Brain pericyte (primary cell): ENCODE results near the gene KRT86.
"Not testable (repeated sequence)": the region's sequence is repeated elsewhere in the genome, so short reads cannot be mapped to it uniquely, and the experiment has no call there.

Experiments used
- DNase-seq: peaks from one replicate; pipeline ENCODE4 v3.0.0-alpha.2; 2012; ENCODE audit warnings: low read depth, low spot score

Gene KRT86

GRCh38 chr12:52251367-52252051 lies 22.9 kb upstream of the KRT86 start:
- no peak for DNase-seq

GRCh38 chr12:52252175-52252615 lies 22.2 kb upstream of the KRT86 start:
- not testable (repeated sequence) for DNase-seq

- DNase-seq, result no peak
Measured at GRCh38 chr12:52252728-52253343, 21.6 kb upstream of the KRT86 start.

GRCh38 chr12:52253391-52254179 lies 20.9 kb upstream of the KRT86 start:
- DNase-seq, result no peak

GRCh38 chr12:52254180-52254964 lies 20.1 kb upstream of the KRT86 start:
- no peak for DNase-seq

- no peak for DNase-seq
Measured at GRCh38 chr12:52254965-52255751, 19.3 kb upstream of the KRT86 start.

GRCh38 chr12:52255926-52256583 lies 18.4 kb upstream of the KRT86 start:
- no peak for DNase-seq

GRCh38 chr12:52256584-52256935 lies 17.9 kb upstream of the KRT86 start:
- no peak for DNase-seq

GRCh38 chr12:52257074-52257551 lies 17.3 kb upstream of the KRT86 start:
- no peak for DNase-seq

- not testable (repeated sequence) for DNase-seq
Measured at GRCh38 chr12:52257922-52258321, 16.5 kb upstream of the KRT86 start.

GRCh38 chr12:52258335-52258901 lies 16.0 kb upstream of the KRT86 start:
- DNase-seq, result no peak

GRCh38 chr12:52259657-52260243 lies 14.7 kb upstream of the KRT86 start:
- no peak for DNase-seq

- DNase-seq, result no peak
Measured at GRCh38 chr12:52260361-52261207, 13.9 kb upstream of the KRT86 start.

GRCh38 chr12:52261208-52261484 lies 13.3 kb upstream of the KRT86 start:
- no peak for DNase-seq

GRCh38 chr12:52262286-52262685 lies 12.2 kb upstream of the KRT86 start:
- no peak for DNase-seq

- no peak for DNase-seq
Measured at GRCh38 chr12:52263761-52264434, 10.5 kb upstream of the KRT86 start.

- DNase-seq, result no peak
Measured at GRCh38 chr12:52264435-52264825, 10.0 kb upstream of the KRT86 start.

GRCh38 chr12:52266514-52266913 lies 7.9 kb upstream of the KRT86 start:
- no peak for DNase-seq
